ENCODE results near the gene TOR1A.

- TF ChIP-seq EZH2phosphoT487 (IDR thresholded peaks at IDR 0.05; ENCODE audit: borderline replicate concordance, low read length) (no peak), CTCF (IDR thresholded peaks at IDR 0.05; ENCODE audit: low read depth, low read length, poor library complexity, severe bottlenecking) (no peak)
These were observed 47.4 kb downstream of the TOR1A start for GRCh38 chr9:129776566-129776937.
